ENCODE data around the gene PAAF1. TPM values are rescaled to one million over a fixed set of nuclear protein-coding genes. Genes with fewer than 3 reads are reported as not detected.

PAAF1 gene
- total RNA-seq, 1 experiment from 2014 or later: 21.6 TPM

DNA sequence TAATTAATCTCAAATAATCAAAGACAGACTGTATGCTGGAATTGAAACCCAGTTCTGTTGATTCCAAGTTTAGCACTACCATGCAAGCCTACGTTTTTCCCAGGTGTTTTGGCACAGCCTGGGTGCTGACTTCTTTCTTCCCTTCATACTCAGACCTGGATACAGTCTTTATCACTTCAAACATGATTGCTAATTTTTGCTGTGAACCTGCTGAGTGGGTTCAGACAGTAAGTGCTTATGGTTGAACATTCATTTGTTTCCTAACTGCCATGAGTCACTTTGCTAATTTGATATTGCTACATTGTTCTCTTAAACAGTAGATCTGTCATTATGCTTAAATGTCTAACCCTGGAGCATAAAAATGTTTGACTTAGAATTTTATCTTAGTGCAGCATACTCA lies 12.2 kb downstream of the PAAF1 start:
- peak; percentile 34 for DNase-seq (ENCODE audit: unreplicated experiment)
- H3K27ac Mint-ChIP-seq (ENCODE audit: low read depth, unreplicated experiment): no peak overlapping the region
- no peak overlapping the region for H3K4me3 Mint-ChIP-seq (ENCODE audit: unreplicated experiment)
- intact Hi-C loops (cut with micrococcal nuclease): no loop called here
- TF ChIP-seq, protein P1, sequence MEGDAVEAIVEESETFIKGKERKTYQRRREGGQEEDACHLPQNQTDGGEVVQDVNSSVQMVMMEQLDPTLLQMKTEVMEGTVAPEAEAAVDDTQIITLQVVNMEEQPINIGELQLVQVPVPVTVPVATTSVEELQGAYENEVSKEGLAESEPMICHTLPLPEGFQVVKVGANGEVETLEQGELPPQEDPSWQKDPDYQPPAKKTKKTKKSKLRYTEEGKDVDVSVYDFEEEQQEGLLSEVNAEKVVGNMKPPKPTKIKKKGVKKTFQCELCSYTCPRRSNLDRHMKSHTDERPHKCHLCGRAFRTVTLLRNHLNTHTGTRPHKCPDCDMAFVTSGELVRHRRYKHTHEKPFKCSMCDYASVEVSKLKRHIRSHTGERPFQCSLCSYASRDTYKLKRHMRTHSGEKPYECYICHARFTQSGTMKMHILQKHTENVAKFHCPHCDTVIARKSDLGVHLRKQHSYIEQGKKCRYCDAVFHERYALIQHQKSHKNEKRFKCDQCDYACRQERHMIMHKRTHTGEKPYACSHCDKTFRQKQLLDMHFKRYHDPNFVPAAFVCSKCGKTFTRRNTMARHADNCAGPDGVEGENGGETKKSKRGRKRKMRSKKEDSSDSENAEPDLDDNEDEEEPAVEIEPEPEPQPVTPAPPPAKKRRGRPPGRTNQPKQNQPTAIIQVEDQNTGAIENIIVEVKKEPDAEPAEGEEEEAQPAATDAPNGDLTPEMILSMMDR (IDR thresholded peaks at IDR 0.05; ENCODE audit: unreplicated experiment): no peak
- ChIA-PET CTCF (interaction anchor here (1.2 kb wide), 1 partner anchor 32 kb away, joined by 3 read pairs; no protein-coding TSS in a partner anchor), POLR2A (interaction anchor here (4.2 kb wide), 1 partner anchor 11 kb away, joined by 24 read pairs; the partner anchor contains the start of genes COA4 and PAAF1)
- H3K9me3 Mint-ChIP-seq (ENCODE audit: unreplicated experiment): no peaks in the 10 kb centered on the region
- no peaks in the 10 kb centered on the region for H3K27me3 Mint-ChIP-seq (ENCODE audit: insufficient read depth, unreplicated experiment)
- H3K36me3 Mint-ChIP-seq (ENCODE audit: insufficient read depth, unreplicated experiment): peaks cover 44% of the 10 kb centered on the region
- H3K4me1 Mint-ChIP-seq (ENCODE audit: insufficient read depth, unreplicated experiment): peaks cover 6% of the 10 kb centered on the region
- no TSS peak for BruUV-seq (replicated peaks)

DNA sequence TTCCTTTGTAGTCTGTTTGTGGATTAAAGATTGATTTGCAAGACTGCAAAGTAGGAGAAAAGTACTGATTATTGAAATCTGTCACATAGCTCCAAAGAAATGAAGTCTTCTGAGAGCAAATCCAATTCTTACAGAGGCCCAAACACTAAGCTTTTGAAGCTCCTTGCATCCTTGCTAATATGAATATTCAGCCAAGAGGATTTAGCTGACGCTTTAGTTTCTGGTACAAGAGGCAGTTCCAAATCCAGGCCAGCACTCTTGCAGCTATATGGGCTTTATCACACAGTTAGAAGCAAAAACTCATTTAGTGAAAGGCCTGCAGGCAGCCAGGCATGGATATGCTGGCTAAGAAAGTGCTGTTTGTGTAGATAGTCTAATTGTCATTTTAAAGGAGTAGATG lies 12.7 kb downstream of the PAAF1 start:
- DNase-seq (ENCODE audit: unreplicated experiment): no peak
- BruUV-seq (replicated peaks): no TSS peak
- intact Hi-C loops (cut with micrococcal nuclease): no loop called here
- POLR2A ChIA-PET: interaction anchor here (4.2 kb wide), 1 partner anchor 12 kb away, joined by 24 read pairs; the partner anchor contains the start of genes COA4 and PAAF1
- TF ChIP-seq, protein P1 (IDR thresholded peaks at IDR 0.05; ENCODE audit: unreplicated experiment): no peak
- Mint-ChIP-seq H3K36me3 (ENCODE audit: insufficient read depth, unreplicated experiment) (peaks cover 46% of the 10 kb centered on the region), H3K27me3 (ENCODE audit: insufficient read depth, unreplicated experiment) (no peaks in the 10 kb centered on the region), H3K9me3 (ENCODE audit: unreplicated experiment) (no peaks in the 10 kb centered on the region), H3K4me3 (ENCODE audit: unreplicated experiment) (no peak overlapping the region), H3K4me1 (ENCODE audit: insufficient read depth, unreplicated experiment) (peaks cover 6% of the 10 kb centered on the region), H3K27ac (ENCODE audit: low read depth, unreplicated experiment) (no peak overlapping the region)
- CTCF ChIA-PET: interaction anchor here (0.6 to 1.2 kb wide), 2 partner anchors 32 to 71 kb away, joined by 3 read pairs; no protein-coding TSS in a partner anchor

DNA sequence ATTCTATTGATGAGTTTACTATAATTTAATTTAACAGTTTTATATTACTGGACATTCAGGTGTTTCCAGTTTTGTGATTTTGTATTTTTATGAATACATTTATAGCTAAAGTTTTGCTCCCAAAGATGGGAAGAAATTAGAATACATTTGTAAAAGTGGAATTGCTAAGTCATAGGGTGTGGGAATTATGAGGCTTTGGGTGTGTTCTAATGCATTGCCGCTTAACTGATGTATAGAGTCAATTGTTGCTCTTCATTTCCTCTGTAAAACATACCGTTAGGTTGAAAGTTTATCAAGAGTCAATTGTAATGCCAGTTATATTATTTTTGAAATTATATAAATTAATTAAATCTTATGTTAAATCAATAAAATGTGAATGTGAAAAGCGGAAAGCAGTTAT lies 16.2 kb downstream of the PAAF1 start:
- DNase-seq (ENCODE audit: unreplicated experiment): no peak
- Mint-ChIP-seq H3K9me3 (ENCODE audit: unreplicated experiment) (no peaks in the 10 kb centered on the region), H3K27me3 (ENCODE audit: insufficient read depth, unreplicated experiment) (no peaks in the 10 kb centered on the region), H3K27ac (ENCODE audit: low read depth, unreplicated experiment) (no peak overlapping the region), H3K36me3 (ENCODE audit: insufficient read depth, unreplicated experiment) (peaks cover 29% of the 10 kb centered on the region), H3K4me1 (ENCODE audit: insufficient read depth, unreplicated experiment) (peaks cover 12% of the 10 kb centered on the region), H3K4me3 (ENCODE audit: unreplicated experiment) (no peak overlapping the region)
- no TSS peak for BruUV-seq (replicated peaks)
- intact Hi-C loops (cut with micrococcal nuclease): no loop called here
- TF ChIP-seq, protein P1 (IDR thresholded peaks at IDR 0.05; ENCODE audit: unreplicated experiment): no peak
- CTCF ChIA-PET: interaction anchor here (1.0 kb wide), 1 partner anchor 14 kb away, joined by 5 read pairs; no protein-coding TSS in a partner anchor
- POLR2A ChIA-PET: interaction anchor here (0.6 kb wide), 1 partner anchor 1898 kb away, joined by 3 read pairs; no protein-coding TSS in a partner anchor

DNA sequence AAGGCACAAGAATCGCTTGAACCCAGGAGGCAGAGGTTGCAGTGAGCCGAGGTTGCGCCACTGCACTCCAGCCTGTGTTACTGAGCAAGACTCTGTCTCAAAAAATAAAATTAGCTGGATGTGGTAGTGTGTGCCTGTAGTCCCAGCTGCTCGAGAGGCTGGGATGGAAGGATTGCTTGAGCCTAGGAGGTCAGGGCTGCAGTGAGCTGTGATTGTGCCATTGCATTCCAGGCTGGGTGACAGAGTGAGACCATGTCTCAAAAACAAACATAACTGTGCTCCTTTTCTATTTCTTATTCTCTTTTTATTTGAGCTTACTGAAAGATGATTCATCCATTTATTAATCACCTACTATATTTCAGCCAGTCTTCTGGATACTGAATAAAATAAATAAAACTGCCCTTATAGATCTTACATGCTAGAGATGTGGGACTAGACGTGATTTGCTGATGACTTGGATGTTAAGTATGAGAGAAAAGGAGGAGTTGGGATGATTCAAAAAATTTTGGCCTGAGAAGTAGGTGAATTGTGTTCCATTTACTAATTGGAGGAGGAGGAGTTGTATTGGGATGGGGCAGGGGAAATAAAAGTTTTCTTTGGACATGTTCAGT lies 18.0 kb downstream of the PAAF1 start:
- Mint-ChIP-seq H3K4me3 (ENCODE audit: unreplicated experiment) (no peak overlapping the region), H3K9me3 (ENCODE audit: unreplicated experiment) (no peaks in the 10 kb centered on the region), H3K36me3 (ENCODE audit: insufficient read depth, unreplicated experiment) (peaks cover 37% of the 10 kb centered on the region), H3K4me1 (ENCODE audit: insufficient read depth, unreplicated experiment) (peaks cover 6% of the 10 kb centered on the region), H3K27ac (ENCODE audit: low read depth, unreplicated experiment) (peak overlapping the region; percentile 6), H3K27me3 (ENCODE audit: insufficient read depth, unreplicated experiment) (no peaks in the 10 kb centered on the region)
- no peak for DNase-seq (ENCODE audit: unreplicated experiment)
- POLR2A ChIA-PET: interaction anchor here (0.6 kb wide), 1 partner anchor 554 kb away, joined by 3 read pairs; no protein-coding TSS in a partner anchor
- no TSS peak for BruUV-seq (replicated peaks)
- CTCF ChIA-PET: interaction anchor here (0.6 kb wide), 2 partner anchors 174 to 304 kb away, joined by 3 read pairs; no protein-coding TSS in a partner anchor
- TF ChIP-seq, protein P1 (IDR thresholded peaks at IDR 0.05; ENCODE audit: unreplicated experiment): no peak
- intact Hi-C loops (cut with micrococcal nuclease): no loop called here
